ENCODE results near the gene SEPTIN2.
"Not testable (repeated sequence)": the region's sequence is repeated elsewhere in the genome, so short reads cannot be mapped to it uniquely, and the experiment has no call there.

Gene SEPTIN2

GRCh38 chr2:241381872-241382271 is 66.1 kb downstream of the SEPTIN2 start:
- DNase-seq (ENCODE audit: low spot score) = no peak

GRCh38 chr2:241385450-241385849 is 69.7 kb downstream of the SEPTIN2 start:
- not testable (repeated sequence) for DNase-seq (ENCODE audit: low spot score)

- no peak for DNase-seq (ENCODE audit: low spot score)
These were observed 70.8 kb downstream of the SEPTIN2 start for GRCh38 chr2:241386519-241386918.

- DNase-seq (ENCODE audit: low spot score) = no peak
These were observed 74.0 kb downstream of the SEPTIN2 start for GRCh38 chr2:241389697-241390096.

GRCh38 chr2:241390301-241391206 is 74.8 kb downstream of the SEPTIN2 start:
- no peak for DNase-seq (ENCODE audit: low spot score)

GRCh38 chr2:241391892-241392665 is 76.4 kb downstream of the SEPTIN2 start:
- peak; percentile 11 for DNase-seq (ENCODE audit: low spot score)

GRCh38 chr2:241392753-241393152 is 77.0 kb downstream of the SEPTIN2 start:
- DNase-seq (ENCODE audit: low spot score) = not testable (repeated sequence)

GRCh38 chr2:241393524-241394196 is 77.9 kb downstream of the SEPTIN2 start:
- DNase-seq (ENCODE audit: low spot score) = no peak

GRCh38 chr2:241396809-241397208 is 81.1 kb downstream of the SEPTIN2 start:
- not testable (repeated sequence) for DNase-seq (ENCODE audit: low spot score)

- DNase-seq (ENCODE audit: low spot score) = peak; percentile 3
These were observed 84.5 kb downstream of the SEPTIN2 start for GRCh38 chr2:241399941-241400922.
